Left ventricle myocardium inferior (tissue), 1 donor: Measurements from ENCODE around the gene DAPL1. TPM values are rescaled to one million over a fixed set of nuclear protein-coding genes. Genes with fewer than 3 reads are reported as not detected.

ENCODE experiments used
- DNase-seq: peaks from one replicate; pipeline ENCODE4 v3.0.0-alpha.2; 2020
- H3K27ac ChIP-seq: fragments of 200-600 bp; replicated peaks from 2 replicates; pipeline ENCODE4 v1.8.0; 2021
- H3K27me3 ChIP-seq: fragments of 200-600 bp; 2 replicates; pipeline ENCODE4 v1.8.0; 2021; ENCODE audit warnings: low read depth
- H3K36me3 ChIP-seq: fragments of 200-600 bp; 2 replicates; pipeline ENCODE4 v1.8.0; 2021
- H3K4me1 ChIP-seq: fragments of 200-600 bp; 2 replicates; pipeline ENCODE4 v1.8.0; 2021
- H3K4me3 ChIP-seq: fragments of 200-600 bp; 2 replicates; pipeline ENCODE4 v1.8.0; 2021; ENCODE audit warnings: mild to moderate bottlenecking, moderate library complexity
- H3K9me3 ChIP-seq: fragments of 200-600 bp; replicated peaks from 2 replicates; pipeline ENCODE4 v1.8.0; 2021
- intact Hi-C: fragments of 100-400 bp; cut with micrococcal nuclease; formaldehyde crosslinking; loops from one replicate; pipeline ENCODE4 v1.11.0; 2022
- total RNA-seq: library from RNA; stranded (reverse); fragmentation: NEBNext Ultra II Directional; extraction: Animal tissue kit (Norgen Biotek cat#: 25700); gene quantifications from one replicate; pipeline ENCODE4 v1.2.1, GENCODE V29; 2021
- TF ChIP-seq, protein P1 (sequence below): fragments of 200-600 bp; IDR thresholded peaks from 2 replicates; pipeline ENCODE4 v1.8.0; 2021; ENCODE audit warnings: antibody characterized with exemption, mild to moderate bottlenecking, borderline replicate concordance
- donor health status: DM: no; HTN: yes; CAD: no; lungs with severe emphysema.

DAPL1 gene
- total RNA-seq, 1 donor from 2014 or later, result not detected

DNA sequence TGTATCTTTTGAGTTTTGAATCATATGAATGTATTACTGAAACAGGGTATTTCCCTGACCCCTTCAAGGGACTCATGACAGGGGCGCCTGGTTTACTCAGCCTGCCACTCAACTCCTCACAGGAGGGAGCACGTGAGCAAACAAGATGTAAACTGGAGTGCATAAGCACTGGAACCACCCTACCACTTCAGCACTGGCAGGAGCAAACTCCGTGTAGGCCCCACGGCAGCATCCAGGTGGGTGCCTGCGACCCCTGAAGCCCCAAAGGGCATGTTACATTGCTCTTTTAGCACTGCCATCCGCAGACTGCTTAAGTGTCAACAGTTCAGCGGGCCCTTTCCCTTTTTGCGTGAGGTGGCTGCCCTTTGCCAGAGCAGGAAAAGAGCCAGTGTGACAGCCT, 8.2 kb upstream of the DAPL1 start:
- Histone ChIP-seq H3K27ac (no peak overlapping the region), H3K4me3 (no peak overlapping the region), H3K27me3 (no peaks in the 10 kb centered on the region), H3K4me1 (no peaks in the 10 kb centered on the region), H3K36me3 (no peaks in the 10 kb centered on the region), H3K9me3 (peaks cover 11% of the 10 kb centered on the region)
- intact Hi-C loops, result no loop called here
- TF ChIP-seq, protein P1, sequence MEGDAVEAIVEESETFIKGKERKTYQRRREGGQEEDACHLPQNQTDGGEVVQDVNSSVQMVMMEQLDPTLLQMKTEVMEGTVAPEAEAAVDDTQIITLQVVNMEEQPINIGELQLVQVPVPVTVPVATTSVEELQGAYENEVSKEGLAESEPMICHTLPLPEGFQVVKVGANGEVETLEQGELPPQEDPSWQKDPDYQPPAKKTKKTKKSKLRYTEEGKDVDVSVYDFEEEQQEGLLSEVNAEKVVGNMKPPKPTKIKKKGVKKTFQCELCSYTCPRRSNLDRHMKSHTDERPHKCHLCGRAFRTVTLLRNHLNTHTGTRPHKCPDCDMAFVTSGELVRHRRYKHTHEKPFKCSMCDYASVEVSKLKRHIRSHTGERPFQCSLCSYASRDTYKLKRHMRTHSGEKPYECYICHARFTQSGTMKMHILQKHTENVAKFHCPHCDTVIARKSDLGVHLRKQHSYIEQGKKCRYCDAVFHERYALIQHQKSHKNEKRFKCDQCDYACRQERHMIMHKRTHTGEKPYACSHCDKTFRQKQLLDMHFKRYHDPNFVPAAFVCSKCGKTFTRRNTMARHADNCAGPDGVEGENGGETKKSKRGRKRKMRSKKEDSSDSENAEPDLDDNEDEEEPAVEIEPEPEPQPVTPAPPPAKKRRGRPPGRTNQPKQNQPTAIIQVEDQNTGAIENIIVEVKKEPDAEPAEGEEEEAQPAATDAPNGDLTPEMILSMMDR, result no peak
- no peak for DNase-seq

DNA sequence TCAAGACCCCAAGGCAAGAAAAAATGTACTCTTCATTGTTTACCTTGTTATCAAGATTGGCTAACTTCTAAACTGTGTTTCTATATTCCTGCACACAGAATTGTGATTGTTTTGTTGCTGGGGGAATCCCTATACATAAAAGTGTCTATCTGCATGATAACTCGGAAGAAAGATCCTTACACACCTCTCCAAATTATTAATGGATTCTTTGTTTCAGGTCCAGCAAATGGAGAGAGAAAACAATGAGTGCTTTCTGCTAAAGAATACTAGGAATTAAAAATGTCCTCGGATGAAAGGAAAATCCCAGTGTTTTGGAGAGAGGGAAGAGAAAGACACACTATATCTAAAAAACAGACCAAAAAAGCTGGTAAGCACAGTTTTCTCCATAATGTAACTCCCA, 6.2 kb upstream of the DAPL1 start:
- H3K36me3 ChIP-seq, result no peaks in the 10 kb centered on the region
- no peak for DNase-seq
- TF ChIP-seq, protein P1, result no peak
- H3K27ac ChIP-seq, result no peak overlapping the region
- H3K27me3 ChIP-seq, result no peaks in the 10 kb centered on the region
- intact Hi-C loops, result no loop called here
- H3K4me1 ChIP-seq, result no peaks in the 10 kb centered on the region
- peaks cover 11% of the 10 kb centered on the region for H3K9me3 ChIP-seq
- no peak overlapping the region for H3K4me3 ChIP-seq

DNA sequence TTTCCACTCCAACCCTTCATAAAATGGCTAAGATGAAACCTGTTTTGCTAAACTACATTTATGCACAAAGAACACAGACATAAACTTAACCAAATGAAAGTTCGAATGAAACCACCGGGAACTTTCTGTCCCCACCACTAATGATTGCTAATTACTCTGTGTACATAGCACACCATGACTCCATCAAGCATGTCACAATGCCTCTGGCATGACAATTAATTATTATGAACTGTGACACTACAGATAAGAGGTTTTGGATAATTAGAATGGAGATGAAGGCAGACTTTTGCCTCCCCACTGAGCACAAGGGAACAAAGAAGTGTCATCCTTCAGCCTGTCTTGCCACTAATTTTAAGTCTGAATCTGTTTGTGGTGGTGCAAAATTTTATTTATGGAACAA, 1.5 kb downstream of the DAPL1 start:
- intact Hi-C loops, result no loop called here
- no peak overlapping the region for H3K4me3 ChIP-seq
- DNase-seq, result no peak
- H3K36me3 ChIP-seq, result no peaks in the 10 kb centered on the region
- TF ChIP-seq, protein P1, result no peak
- no peak overlapping the region for H3K27ac ChIP-seq
- H3K9me3 ChIP-seq, result no peaks in the 10 kb centered on the region
- H3K4me1 ChIP-seq, result no peaks in the 10 kb centered on the region
- peaks cover 6% of the 10 kb centered on the region for H3K27me3 ChIP-seq

DNA sequence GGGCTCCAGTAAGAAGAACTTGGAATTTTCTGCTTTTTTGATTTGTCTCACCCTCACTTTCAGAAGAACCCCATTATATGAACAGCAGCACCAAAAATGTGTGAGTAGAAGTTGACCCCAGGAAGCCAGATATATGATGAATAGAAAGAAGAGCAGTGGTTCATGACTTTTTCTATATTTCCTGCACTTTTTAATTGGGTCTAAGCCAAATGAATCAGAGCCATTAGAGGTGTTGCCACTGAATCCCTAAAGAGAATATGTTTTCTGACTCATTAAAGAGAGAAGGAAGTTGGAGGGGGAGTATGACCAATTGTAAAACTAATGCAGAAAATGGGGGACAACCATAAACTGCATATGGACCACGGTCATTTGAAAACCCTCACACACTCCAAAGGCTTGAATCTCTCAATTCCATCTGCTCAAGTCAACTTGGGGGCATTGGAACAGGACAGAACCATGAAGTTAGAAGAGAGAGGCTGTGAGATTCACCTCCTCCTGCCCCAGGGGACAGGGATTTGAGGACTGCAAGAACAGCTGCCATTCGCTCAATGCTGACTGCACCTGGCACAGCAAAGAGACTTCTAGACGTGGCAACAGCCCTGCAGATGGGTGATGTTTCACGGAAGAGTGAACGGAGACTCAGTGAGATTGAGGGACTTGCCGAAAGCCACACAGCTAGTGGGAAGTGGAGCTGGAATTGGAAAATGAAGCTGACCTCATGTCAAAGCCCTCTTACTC, 3.0 kb downstream of the DAPL1 start:
- no peak for DNase-seq
- Histone ChIP-seq H3K4me3 (no peak overlapping the region), H3K36me3 (no peaks in the 10 kb centered on the region), H3K27ac (no peak overlapping the region), H3K4me1 (no peaks in the 10 kb centered on the region), H3K9me3 (no peaks in the 10 kb centered on the region), H3K27me3 (peaks cover 6% of the 10 kb centered on the region)
- intact Hi-C loops, result no loop called here
- TF ChIP-seq, protein P1, result no peak

DNA sequence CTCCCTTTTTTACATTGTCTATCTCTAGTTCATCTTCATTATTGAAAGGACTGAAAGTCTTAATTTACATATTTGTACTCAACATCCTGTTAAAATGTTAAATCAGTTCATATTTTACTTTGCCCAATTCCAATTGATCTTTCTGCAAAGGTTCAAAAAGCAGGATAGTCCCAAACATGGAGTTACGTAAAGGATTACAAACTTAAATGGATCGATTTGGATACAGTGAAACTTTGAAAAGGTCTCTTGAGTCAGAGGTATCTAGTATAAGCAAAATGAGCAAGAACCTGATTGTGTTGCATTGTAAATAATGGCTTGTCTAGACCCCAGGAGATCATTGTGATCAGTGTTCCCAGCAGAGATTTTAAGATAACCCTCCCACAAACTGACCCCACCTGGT, 4.1 kb downstream of the DAPL1 start:
- intact Hi-C loops, result no loop called here
- Histone ChIP-seq H3K9me3 (no peaks in the 10 kb centered on the region), H3K4me1 (peaks cover 7% of the 10 kb centered on the region), H3K27ac (no peak overlapping the region), H3K36me3 (no peaks in the 10 kb centered on the region), H3K4me3 (no peak overlapping the region), H3K27me3 (peaks cover 6% of the 10 kb centered on the region)
- DNase-seq, result no peak
- TF ChIP-seq, protein P1, result no peak
